GM19240 (cell line): ENCODE data around the gene CEP63.

Experiments used
- DNase-seq: peaks from one replicate; pipeline ENCODE4 v3.0.0; 2011; ENCODE audit warnings: low spot score; ENCODE audit not compliant: insufficient read length

The CEP63 gene

DNA sequence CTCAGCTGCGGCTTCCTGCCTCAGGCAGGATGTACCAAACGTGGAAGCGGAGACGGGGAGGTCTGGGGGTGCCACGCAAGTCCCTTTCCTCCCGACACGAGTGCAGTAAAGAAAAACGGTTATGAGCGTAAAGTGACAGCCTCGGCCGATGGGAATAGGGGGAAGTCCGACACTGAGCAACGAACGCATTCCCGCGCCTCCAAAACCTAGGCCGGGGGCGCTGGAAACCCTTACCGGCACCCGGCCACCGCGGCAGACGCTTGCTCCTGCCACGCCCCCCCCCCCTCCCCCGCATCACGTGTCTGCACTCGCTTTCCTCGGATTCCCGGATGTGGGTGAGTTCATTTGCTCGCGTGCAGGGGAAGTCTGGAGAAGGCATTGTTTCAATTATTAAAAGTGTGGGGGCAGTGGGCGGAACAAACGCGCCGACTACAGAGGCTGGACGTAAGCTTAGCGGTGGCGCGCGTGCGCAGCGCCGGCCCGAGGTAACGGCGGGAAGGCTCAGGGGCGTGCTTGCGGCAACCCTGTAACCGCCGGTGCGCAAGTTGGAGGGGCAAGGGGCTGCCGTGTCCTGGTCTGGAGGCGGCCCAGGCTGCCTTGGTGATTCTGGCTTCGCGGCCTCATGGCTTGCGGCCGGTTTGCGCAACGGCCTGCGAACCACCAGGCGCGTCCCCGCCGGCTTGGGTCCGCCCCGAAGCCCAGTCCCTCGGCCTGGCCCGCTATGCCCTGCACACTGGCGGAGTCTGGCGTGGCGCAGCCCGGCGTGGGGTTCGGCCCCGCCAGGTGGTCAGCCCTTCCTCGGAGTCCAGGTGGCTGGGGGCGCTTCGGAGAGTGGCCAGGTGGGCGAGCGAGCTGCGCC lies at the start of gene CEP63, which contains the start of gene ANAPC13:
CEP63 (plus strand) TSS at position 340 of the 859 bp plus-strand sequence. CDS start 9,264 bp downstream, outside the sequence.
ANAPC13 (minus strand) TSS at position 268 of the 859 bp plus-strand sequence. CDS start 3,081 bp downstream, outside the sequence.
- DNase-seq, result peak; percentile 67

DNA sequence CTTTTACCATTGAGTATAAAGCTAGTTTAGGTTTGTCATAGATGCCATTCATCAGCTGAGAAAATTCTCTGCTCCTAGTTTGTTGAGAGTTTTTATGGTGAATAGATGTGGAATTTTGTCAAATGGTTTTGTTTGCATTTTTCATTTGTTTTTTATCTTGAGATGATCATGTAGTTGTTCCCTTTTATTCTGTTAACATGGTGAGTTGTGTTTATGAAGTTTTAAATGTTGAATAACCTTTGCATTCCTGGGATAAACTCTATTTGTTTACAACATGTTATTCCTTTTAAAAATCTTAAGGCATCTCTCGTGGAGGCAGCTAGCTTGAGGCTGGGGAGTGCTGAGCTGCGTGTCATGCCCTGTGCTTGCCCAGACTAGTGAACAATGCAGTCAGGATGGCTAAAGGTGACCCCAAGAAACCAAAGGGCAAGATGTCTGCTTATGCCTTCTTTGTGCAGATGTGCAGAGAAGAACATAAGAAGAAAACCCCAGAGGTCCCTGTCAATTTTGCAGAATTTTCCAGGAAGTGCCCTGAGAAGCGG lies 48.6 kb upstream of the CEP63 start:
- DNase-seq, result no peak

DNA sequence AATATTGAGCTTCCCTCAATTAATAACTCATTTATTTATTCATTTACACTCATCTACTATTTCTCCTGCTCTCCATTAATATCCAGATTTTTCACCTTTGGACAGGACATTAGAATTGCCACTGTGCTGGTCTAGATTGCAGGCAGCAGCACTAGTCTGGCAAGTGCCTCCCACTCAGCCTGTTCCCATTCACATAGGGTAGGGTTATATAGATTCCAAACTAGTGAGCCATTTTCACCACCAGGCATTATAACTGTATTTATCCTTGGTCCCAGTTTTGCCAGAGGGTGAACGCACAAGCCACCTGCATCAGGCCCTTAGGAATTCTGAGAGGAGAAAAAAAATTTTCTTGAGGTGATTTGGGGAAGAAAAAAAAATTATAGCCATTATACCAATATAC lies 44.5 kb upstream of the CEP63 start:
- no peak for DNase-seq

DNA sequence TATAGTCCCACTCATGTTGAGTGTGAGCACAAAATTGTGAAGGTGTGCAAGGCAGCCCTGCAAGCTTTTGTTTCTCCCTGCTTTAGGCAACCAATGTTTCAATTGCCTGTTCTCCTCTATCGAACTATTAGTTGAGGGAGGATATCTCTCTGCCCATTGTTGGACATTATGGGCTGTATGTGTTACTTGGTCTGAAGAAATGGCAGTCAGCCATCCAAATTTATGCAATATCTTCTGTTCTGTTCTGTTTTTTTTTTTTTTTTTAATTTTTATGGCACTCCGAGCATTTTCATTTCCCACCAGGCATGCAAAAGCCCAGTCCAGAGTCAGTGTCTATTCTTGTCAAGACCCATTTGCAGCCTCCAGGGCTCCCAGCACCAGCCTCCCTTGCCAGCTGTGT lies 44.0 kb upstream of the CEP63 start:
- DNase-seq, result no peak

DNA sequence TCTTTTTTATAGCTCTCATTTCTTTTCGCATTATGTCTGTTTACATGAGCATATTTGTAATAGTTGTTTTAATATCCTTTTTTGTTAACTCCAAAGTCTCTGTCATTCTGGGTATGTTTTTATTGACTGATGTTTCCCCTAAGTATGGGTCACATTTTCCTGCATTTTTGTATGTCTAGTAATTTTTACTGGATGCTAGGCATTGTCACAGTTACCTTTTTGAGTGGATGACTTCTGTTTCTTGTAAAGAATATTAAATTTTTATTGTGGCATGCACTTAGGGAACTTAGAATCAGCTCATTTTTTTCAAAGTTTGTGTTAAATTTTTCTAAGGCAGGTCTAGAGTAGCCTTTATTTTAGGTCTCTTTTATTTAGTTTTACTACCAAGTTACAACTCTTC lies 40.8 kb upstream of the CEP63 start:
- no peak for DNase-seq

DNA sequence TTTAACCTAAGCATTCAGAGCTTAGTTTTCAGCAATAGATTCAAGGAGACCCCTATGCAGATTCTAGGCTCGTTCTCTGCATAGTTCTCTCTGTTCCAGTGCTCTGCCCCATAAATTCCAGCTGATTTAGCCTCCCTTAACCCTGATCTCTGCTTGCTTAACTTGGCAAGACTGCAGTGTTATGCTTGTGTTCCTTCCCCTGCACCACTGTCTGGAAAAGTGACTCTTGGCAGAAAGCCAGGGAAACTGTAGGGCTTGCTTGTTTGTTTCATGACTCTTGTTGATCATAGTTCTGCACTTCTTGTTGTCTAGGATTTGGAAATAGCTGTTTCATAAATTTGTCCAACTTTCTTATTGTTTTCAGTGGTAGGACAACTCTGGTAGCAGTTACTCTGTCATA lies 40.2 kb upstream of the CEP63 start:
- DNase-seq, result no peak

DNA sequence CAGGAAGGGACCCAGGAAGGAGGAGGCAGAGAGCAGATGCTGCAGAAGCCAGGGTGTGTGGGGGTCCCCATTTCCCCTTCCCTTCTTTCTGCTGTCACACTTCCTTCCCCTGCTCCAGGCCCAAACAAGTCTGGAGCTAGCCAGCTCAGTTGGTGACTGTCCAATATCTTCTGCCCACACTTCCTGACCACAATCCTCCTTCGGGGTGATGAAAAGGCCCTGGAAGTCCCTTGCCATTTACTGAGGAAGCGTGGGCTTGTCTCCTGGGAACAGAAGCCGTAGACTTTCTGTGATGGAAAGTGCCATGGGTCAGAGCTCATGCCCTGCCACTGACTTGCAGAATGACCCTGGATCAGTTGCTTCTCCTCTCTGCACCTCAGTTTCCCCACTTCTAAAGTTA lies 39.1 kb upstream of the CEP63 start:
- DNase-seq, result no peak

DNA sequence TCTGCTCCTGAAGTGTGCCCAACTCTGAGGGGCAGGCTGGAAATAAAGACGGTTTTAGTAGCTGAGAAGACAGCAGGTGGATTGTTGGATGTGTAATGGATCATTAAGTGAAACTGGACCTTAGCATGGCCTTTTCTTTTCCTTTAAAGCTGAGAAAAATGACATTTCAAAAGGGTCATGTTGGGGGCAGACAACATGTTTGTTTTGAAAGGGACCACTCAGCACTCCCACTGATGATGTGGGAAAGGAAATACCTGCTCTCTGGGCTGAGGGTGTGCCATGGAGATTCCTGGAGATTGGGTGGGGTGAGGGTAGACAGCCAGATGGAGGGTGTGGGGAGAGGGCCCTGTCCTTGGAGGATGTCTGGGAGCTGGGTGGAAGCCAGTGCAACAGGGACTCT lies 38.5 kb upstream of the CEP63 start:
- no peak for DNase-seq

DNA sequence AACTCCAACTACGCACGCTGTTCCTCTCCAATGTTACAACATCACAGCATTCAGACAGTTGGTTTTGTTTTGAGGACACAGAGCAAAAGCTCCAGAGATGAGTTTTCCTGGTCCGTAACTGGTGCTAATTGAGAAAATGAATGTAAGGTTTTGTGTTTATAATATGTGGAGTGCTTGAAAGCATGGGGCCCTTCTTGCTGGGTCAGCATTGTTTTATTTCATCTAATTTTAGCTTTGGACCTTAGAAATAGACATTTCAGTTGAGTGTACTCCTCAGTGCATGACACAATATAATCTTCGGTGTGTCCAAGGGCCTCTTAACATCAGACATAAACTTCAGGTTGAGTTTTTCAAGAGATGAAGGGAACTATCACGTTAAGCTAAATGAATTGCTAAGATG lies 37.2 kb upstream of the CEP63 start:
- DNase-seq, result no peak

DNA sequence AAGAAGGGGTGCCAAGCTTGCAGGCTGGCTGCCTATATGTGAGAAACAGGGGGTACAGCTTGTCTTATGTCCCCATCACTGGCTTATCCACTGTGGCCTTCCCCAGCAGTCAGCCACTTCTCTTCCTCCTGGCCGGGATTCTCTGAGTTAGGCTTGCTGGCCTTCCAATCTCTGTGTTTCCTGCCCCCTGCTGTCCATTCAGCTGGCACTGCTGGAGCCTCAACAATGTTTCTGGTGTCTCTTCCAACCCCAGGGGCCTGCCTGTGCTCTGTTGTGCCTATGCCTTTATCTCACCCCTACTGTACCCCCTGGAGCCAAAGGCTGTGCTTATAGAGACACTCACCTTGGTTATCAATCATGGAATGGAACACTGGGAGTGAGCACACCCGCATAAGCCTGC lies 36.6 kb upstream of the CEP63 start:
- DNase-seq, result no peak

DNA sequence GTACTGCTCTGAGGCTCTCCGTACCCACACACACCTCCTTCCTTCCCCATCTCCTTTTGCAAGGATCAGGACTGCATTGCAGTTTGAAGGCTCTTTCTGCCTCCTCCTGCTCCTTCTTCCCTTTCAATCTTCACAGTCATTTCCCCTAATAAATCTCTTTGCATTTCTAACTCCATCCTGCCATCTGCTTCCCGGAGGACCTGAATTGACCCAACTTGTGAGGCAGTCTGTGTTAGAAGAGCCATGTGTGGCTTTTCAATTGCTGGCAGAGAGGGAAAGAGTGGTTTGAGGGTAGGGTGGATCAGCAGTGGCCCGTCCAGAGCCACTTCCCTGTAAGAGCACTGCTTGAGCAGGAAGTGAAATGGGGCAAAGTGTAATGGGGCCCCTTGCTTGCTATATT lies 35.9 kb upstream of the CEP63 start:
- DNase-seq, result no peak

DNA sequence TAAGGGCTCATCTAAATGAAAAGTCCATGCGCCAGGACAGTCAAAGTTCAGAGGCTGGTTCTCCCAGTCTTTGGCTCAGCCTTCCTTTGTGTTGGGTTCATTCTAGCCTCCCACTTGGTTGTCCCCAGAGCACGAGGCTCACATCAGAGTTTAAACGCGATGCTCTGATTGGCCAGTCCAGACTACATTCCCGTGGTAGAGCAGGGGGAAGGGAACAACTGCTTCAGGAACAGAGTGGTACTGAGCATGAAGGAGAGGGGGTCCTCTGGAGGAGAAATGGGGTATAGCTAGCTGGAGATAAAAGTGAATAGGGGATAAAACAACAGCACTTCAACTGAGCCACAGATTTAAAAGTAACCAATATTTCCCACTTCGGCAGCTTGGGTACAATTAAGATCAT lies 32.2 kb upstream of the CEP63 start:
- no peak for DNase-seq

DNA sequence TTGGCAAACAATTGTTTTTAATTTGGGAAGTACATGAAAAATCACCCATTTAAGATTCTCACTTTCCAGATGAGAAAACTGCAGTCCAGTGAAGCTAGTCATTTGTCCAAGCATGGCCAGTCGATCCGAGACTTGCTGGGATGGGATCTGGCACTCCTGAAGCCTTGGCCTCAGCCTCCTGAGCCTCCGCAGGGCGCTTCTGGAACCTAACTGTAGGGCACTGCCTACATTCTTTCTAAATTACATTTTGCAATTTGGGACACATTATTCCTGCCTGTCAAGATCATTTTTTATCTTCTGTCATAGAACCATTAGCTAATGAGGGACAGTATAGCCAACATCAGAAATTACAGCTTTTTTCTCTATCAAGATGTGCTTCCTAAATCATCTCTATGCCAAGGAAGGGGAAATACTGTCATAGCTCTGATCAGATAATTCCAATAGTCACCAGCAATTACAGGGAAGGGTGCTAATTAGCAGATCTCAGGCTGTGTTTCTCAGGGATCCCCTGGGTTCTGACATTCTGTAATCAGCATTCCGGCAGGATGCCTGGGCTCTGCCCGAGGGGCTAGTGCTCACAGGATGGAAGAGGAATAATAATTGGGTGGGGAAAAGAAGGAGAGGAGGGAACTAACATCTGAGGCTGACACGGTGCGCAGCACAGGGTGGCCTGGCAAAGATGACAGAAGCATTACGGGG lies 28.3 kb upstream of the CEP63 start:
- DNase-seq, result no peak

DNA sequence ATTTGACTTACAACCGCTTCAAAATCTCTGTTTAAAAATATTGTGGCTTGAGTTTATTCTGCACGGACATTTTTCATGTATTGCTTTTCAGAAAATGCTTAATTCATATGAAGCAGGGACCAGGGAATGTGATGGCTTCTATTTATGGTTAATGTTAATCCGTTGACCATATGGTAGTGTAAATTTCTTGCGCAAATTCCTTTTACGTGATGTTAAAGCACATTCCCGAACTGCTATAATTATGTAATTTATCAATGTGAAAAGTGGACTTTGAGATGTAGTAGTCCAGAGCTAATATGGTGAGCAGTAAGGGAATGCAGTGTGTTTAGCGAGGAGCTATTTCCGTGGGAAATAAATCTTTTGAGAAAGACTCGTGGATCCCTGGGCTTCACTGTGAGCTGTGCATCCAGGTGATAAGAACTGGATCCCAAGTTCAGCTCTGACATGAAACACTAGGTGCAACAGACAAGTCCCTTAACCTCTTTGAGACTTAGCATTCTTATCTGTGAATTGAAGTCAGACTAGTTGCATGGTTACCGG lies 27.4 kb upstream of the CEP63 start:
- no peak for DNase-seq

DNA sequence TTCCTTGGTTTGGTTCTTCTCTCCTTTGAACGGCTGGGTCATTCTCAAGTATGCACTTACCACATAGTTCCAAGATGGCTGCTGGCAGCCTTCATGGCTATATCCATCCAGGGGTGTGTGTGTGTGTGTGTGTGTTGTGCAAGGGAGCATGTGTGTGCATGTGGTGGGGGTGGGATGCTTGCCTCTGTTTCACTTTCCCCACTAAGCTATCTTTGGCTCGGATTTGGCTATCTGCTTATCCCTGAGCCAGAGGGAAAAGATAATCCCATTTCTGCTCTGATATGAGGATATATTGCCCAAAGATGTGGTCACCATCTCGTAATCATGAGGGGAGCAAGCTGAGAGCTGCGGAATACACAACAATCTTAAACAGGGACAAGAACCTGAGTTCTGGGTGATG lies 26.3 kb upstream of the CEP63 start:
- DNase-seq, result no peak

DNA sequence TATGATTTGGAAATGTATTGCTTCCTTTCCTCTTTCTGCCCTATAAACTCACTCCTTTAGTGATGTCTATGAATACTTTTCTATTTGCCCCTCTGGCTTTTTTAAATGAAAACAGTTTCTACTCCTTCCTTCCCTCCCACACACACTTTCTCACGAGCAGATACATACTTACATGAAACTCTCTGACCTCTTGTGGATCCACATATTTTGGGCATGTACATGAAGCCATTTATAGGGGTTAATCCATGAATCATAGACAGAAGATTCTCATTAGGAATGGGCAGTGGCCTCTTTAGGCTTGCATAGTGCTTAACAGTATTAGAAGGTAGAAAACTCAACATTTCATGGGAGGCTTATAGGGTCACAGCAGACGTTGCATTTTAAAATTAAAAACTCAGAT lies 24.9 kb upstream of the CEP63 start:
- no peak for DNase-seq

DNA sequence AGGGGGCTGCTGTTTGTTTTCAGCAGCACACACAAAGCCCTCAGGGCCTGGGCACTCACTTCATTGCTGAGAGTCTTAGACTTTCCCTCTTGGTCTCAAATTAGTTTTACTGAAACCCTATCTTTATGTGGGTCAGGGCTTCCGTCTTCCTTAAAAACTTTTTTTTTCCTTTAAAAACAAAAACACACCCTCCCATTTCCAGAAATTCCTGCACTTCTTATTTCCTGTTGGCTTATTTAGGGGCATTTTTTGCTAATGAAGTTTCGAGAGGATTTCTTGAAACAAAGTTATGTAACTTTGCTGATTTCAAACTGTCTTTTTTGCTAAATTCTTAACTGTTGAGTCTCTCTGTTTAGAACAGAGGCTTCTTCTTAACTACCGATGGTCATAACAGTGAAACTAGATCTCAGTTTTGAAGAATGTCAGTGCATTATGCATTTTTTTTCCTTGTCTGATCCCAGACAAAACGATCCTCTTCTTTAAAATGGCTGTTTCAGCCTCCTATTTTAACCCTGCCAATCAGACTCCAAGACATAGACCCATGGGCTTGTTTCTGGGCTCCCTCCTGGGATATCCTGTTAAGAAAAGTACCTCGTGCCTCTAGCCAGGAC lies 23.4 kb upstream of the CEP63 start:
- no peak for DNase-seq

DNA sequence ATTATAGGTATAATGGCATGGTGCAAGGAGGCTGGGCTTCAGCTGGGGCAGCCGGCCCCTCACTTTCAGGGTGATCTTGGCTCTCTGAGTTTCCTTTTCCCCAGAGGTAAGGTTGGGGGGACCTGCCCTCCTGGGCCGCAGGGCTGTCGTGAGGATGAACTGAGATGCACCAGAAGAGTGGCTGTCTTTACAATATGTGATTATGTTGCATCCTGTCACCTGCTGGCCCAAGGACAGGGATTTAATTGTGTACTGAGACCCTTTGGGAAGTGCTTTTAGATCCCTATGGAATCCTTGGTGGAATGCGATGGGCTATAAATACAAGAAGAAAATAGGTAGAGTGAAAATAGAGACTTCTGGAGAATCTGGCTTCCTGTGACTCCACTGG lies 22.2 kb upstream of the CEP63 start:
- DNase-seq, result no peak

DNA sequence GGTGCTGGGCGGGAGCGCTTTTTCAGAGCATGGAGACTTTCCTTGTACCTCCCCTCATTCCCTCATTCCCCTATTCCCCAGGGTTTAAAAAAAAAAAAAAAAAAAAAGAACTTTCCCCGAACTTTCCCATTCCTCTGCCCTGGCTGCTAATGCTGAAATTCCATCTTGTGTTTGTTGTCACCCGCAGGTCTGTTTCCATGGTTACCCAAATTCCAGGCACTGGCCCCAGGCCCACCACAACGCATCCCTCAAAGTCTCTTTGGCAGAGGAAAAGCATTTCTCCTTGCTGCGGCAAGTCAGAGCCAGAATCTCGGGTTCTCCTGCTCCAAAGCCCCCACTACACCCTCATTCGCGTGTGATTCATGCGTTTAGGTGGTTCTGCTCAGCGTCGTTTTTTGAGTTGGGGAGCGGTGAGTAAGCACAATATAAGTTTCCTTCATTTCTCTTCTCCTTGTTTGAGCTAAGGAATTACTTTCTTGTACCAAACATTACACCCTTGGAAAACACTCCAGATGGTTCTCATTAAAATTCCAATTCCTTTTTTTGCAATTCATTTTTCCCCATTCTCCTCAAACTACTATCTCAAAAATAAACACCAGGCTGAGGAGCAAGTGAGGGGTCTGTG lies 21.7 kb upstream of the CEP63 start:
- DNase-seq, result no peak

DNA sequence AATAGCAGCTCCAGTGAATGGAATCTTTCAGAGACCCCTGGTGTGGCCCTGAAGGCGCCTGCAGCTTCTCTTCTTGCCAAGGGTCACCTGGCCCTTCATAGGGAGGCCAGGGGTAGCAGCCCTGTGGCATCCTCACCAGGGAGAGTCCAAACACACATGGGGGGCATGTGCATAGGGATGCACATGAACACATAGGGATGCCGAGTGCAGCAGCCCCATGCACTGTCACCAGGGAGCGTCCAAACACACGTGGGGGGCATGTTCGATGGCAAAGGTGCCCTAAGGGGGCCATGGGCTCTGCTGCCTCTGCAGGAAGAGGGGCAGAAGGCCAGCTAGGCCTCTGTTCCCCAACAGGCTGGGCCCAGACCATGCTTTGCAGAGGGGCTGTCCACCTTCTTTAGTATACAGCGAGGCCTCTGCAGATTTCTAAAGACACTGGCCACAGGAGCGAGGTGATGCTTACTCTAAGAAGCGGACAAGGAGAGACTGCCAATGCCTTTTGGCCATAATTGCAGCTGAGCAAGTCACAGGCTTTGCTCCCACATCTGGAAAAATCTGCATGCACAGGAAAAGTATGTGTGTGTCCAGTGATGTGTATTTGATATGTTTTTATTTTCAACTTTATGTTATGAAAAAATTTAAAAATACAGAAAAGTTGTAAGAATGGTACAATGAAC lies 21.0 kb upstream of the CEP63 start:
- DNase-seq, result no peak

DNA sequence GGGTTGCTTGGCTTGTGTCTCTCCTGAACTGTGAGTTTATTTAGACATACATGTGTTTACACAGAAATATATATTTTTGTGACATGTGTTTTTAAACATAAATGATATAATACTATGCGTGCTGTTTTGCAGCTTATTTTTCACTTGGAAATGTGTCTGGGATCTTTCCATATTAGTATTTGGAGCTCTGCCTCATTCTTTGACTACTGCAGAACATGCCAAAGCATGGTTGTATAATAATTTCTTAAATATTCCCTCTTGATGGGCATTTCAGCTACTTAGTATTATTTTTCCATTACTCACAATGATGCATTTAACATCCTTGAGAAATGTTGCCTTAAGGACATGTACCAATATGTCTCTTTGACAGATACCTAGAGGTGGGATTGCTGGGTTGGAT lies 19.5 kb upstream of the CEP63 start:
- DNase-seq, result no peak
